Measurements from ENCODE around the gene AGBL4.

The AGBL4 gene

DNA sequence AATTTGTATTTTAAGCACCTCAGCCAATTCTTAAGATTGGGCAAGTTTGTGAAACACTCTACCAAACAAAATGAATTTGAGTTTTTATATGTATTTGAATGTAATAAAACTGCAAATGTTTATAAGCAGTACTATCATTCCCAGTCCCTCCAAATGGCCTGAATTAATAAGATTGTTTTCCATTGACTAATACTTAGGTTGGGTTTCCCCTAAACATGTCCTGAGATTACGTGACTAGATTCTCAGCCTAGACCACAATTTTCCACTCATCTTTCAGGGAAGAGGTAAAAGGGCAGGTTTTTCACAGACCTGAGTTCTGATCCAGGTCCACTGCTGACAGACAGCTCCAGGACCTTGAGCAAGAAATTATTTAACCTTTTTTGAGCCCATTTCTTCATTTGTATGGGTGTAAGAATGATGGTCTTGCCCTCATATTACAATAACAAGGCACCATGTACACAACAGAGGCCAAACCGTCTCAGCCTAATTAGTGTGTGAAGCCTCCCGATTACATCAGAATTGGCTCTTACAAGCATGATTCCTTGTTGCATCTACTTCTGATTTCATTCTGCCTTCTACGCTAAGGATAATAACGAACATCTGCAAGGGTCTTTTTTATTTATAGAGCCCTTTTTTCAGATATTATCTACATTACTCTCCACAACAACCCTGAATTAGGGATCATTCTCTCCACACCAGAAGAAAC, 1298.3 kb downstream of the AGBL4 start:
- DNase-seq (ENCODE audit: low read depth in 2 of 2): no peak

DNA sequence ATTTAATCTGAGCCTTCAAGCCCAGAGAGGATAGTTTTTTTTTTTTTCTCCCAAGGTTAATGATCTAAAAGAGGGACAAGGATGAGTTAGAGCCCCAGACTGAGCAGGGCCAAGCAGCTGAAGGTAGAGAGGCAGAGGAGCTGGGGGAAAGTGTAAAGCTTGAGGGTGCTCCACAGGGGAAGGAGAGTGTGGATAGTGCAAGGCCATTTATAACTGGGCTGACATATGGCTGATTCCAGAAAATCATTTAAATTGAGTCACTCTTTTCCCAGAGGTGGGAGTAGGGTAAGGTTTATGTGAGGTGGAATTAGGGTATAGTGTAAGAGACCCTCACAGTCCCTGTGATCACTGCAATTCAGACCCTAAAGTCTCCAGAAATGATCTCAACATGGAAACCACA, 1302.8 kb downstream of the AGBL4 start:
- DNase-seq (ENCODE audit: low read depth in 2 of 2): no peak

DNA sequence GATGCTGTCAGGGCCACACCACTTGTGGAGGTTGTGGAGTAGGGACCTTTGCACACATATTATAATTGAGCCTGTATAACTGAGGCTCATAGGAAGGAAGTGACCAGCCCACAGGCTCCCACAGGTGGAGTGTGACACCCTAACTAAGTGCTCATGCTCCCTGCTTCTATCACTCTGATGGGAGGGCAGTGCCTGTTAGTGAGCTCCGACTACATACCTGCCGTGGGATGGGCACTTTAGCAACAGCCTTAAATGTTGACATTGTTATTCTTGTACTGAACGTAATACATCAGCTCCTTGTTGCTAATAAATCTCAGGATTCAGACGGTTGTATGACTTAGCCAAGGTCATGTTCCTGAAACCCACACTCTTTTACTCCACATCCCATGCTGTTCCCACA, 1305.0 kb downstream of the AGBL4 start:
- no peak for DNase-seq (ENCODE audit: low read depth in 2 of 2)

DNA sequence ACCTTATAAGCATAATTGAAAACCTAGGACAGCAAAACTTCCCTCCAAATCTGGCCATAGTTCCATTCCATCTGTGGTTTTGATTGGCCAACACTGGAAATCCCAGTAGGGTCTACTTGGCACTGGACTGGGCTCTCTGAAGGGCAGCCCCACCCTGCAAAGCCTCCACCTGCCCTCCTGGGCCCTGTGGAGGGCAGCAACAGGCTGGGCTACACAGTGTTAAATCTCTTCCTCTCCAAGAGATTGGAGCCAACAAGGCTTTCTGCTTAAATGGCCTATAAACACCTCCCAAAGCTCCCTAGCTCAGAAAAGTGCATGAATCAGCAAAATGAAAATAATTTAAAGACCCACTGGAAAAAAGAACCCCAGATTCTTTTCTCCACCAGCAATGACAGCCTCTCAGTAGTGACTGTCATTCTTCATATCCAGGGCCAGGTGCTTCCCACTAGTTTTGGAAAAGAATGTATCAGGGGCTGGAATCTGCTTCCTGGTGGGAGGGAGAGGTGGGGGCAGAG, 1305.6 kb downstream of the AGBL4 start:
- no peak for DNase-seq (ENCODE audit: low read depth in 2 of 2)

DNA sequence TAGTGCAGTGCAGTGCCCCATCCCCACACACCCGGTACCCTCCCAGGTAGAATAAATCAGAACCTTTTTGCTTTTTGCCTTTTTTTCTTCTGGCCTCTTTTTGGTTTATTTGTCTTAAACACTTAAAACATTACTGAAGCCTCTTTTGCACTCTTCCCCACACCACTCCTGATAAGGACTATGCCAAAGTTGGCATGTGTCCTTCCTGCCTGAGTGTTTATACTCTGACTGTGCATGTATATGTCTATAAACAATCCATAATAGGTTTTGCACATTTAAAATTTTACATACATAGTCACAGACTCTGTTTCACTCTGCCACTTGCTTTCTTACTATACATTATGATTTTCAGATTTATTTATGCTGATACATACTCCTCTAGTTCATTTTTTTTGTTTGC, 1306.7 kb downstream of the AGBL4 start:
- no peak for DNase-seq (ENCODE audit: low read depth in 2 of 2)

DNA sequence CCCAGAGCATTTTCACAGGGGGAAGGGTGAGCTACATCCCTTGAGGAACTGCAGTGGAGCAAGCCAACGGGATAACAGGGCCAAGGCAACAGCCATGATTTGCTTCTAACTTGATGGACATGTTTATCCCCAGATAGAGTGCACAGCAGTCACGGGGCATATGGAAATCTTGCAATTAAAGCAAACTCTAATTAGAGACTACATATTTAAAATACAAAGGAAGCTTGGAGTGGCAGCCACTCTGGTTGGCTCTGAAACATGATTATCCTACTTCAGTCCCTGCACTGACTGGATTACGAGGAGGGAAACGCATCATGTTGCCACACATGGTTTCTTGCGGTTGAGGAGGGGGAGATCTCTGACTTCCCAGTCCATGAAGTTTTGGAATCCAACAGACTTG, 1307.8 kb downstream of the AGBL4 start:
- no peak for DNase-seq (ENCODE audit: low read depth in 2 of 2)

DNA sequence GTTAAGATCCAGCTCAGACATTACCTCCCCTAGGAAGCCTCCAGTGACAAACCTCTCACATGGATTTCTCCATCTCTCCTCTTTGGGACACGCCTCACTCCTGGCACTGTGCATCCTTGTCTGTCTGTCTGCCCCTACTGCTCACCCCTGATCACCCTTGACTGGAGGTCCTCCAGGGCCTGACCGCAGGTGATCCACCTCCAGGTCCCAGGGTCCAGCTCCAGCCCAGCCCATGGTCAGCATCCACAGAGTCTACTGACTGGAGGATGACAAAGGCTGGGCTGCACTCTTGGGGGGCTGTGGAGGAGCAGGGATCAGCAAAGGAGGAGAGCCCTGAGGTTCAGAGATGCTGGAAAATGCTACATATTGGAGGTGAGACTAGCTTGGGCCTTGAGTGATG, 1312.8 kb downstream of the AGBL4 start:
- no peak for DNase-seq (ENCODE audit: low read depth in 2 of 2)

DNA sequence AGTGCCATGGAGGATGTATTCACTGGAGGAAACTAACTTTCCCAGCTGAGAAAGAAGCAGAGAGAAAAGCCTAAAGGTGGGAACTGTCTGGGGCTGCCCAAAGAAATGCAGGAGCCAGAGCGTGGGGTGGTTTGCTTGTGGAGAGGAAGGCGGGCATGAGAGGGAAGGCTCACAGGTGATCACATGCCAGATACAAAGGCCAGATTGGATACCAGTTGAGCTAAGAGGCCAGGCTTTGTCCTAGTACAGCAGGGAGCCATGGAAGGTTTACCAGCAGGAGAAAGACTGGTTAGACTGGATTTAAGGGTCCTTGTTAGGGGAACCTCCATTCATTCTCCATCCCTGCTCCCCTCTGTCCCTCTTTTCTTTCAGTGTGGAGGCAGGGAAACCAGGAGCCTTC, 1313.4 kb downstream of the AGBL4 start:
- DNase-seq (ENCODE audit: low read depth in 2 of 2): no peak

DNA sequence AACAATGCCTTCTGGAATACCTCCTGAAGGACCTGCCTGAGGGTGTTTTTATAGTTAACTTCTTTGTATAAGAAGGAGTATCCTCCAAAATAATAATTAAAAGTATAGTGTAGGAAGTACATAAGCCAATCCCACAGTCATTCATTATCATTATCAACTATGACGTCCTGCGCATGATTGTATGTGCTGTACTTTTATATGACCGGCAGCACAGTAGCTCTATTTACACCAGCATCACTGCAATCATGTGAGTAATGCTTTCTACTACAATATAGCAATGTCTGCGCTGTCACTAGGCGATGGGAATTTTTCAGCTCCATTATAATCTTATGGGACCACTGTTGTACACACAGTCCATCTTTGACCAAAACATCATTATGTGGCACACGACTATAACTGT, 1319.0 kb downstream of the AGBL4 start:
- DNase-seq (ENCODE audit: low read depth in 2 of 2): no peak

DNA sequence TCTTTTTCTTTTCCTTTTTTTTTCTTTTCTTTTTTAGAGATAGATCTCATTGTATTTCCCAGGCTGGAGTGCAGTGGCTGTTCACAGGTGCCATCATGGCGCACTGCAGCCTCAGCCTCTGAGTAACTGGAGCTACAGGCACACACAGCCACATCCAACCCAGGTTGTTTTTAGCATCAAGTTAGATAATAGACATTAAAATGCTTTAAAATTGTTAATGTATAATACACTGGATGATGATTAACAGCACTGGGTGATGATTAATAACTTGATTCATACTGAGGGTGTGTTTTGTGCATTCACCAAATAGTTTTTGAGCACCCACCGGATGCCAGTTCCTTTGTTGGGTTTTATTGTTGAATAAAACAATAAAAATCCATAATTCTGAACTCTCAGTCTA, 1322.3 kb downstream of the AGBL4 start:
- DNase-seq (ENCODE audit: low read depth in 2 of 2): no peak

DNA sequence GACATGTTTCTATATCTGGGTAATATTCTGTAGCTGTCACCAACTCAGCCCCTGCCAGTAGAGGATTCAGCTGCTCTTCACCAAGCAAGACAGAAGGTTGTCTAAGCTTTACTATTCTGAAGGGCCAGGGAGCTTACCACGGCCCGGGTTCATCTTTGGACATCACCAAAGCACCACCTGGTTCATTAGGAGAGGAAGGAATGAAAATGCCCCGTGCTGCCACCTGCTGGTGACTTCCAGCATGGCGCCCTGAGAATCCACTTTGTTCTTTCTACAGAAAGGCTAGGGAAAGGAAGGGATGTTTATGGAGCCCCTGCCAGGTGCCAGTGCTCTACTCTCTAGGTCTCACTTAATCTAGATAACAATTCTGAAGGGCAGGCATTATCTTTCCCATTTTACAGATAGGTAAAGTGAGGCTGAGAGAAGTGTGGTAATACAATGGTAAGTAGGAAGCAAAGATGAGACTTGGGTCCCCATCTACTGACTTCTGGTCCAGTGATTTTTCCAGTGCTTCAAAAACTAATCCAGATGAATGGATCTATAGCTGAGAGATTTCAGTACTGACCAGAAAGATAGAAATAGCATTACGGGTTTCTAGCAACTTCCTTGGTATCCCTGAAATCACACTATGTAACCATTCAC, 1326.6 kb downstream of the AGBL4 start:
- DNase-seq (ENCODE audit: low read depth in 2 of 2): peak; percentile 18 to 51

DNA sequence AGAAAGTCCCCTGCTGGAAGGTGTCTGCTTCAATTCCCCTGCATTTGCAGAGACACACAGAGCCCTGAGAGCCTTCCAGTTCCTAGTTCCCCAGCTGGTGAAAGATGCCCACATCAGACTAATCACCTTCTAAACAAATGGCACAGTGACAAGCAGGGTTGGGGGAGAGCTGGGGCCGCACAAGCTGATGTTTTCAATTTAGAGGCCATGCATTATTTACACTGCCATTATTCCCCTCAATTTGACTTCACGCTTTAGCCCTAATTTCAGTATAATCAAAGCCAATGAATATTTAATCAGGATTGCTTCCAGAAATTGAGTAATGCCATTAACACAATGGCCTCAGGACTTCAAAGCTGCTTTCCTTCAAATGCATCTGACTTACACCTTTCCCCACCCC, 1328.6 kb downstream of the AGBL4 start:
- no peak for DNase-seq (ENCODE audit: low read depth in 2 of 2)

DNA sequence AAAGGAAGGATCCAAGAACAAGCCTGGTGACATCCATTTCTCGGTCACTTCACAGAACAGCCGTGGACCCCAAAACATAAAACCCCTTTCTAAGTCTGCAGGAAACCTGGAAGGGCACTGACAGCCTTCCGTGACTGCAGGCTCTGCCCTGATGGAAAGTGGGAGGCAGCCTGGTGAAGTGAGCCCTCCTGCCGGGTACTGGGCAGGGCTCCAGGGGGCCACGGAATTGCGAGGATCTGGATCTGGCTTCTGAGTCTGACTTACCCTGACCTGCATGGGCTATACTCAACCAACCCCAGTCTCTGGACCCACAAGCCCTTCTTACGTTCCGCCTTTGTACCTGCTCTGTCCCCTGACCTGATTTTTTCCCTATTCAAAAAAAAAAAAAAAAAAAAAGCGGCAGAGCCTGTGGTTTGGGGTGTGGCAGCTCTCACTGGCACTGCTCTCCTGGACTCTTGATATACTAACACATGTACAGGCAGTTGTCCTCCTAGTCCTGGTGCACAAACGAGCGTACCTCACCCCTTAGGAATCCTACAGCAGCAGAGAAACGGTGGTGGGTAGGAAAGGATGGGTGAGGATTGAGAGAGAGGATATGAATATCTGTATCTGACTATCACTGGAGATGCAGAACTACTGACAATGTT, 1330.0 kb downstream of the AGBL4 start:
- DNase-seq (ENCODE audit: low read depth in 2 of 2): no peak

DNA sequence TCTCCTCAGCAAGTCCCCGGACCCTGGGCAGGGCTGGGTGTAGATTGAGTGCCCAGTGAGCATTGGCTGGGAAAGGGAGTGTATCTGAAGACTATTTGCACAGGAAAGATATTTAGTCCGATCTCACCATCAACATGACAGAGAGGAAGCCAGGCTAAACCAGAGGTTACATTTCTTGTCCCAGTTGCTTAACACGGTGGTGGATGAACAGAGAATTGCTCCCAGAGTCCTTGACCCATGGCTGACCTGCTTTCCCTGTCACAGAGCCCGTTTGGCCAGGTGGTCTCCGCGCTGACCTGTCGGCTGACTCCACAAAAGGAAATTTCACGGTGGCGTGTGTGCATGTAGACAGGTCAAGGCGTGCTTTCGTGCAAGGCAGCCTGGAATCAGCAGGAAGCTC, 1330.6 kb downstream of the AGBL4 start:
- no peak for DNase-seq (ENCODE audit: low read depth in 2 of 2)

DNA sequence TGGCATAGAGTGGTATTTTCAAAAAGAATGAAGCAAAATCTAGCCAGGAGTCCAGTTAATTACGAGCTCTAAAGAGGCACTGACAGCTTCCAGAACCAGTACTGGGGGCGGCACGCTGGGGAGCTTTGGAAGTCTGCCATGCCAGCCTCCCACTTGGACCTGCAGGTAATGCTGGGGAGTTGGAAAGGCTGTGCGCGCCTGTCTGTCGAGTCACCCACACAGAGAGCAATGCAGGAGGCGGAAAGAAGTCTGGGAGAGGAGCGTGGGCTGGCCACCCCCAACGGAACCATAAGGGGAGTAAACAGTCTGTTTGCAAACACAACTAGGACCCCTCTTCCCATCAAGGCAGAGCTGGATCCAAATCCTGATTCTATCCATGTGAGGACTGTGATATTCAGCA, 1331.5 kb downstream of the AGBL4 start:
- DNase-seq (ENCODE audit: low read depth in 2 of 2): no peak

DNA sequence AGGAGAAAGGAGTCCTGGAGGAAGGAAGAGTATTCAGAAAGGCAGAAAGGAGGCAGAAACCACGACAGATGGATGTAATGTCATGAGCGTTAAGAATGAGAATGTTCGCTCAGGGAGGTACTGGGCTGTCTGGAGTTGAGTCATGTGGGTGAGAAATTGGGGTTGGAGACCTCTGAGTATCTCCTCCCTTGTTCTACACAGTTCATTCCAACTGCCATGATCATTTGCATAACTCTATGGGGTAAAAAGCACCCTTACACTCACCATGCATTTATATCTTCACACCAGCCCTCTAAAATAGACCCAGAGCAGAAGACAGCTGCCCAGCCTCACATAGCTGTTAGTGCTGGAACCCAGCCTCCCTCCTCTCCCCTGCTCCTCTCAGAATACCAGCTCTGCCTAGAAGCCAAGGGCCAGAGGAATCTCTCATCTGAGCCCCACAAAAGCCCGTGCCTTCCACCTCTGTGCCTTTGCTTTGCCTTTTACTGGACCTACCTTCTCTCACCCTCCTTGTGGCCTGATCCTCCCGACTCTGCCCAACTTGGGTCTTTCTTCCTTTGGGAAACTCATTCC, 1332.2 kb downstream of the AGBL4 start:
- no peak for DNase-seq (ENCODE audit: low read depth in 2 of 2)

DNA sequence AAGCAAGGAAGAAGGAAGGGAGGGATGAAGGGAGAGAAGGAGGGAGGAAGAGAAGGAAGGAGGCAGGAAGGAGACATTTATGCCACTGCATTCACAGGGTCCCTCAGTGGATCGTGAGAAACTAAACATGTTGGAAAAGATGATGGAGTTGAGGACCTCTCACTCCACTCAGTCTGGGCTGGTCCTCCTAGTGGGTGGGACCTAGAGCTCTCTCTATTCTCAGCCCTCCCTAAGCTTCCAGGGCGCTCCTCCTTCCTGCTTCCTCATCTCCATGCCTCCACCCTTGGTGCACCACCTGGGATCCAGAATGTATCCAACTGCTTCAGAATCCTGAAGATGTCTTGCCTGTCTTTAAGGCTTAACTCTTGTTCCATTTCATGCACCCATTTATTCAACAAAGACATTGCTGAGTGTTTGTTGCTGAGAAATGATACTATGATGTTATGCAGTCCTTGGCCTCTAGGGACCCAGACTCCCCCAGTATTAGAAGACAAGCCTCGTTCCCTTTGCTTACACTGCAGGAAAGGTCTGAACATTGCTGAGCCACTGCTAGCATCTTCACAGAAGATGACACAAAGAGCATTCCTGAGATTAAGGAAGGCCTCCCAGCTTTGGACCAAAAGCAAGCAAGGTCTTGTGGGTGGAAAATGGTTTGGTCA, 1335.5 kb downstream of the AGBL4 start:
- DNase-seq (ENCODE audit: low read depth in 2 of 2): no peak

DNA sequence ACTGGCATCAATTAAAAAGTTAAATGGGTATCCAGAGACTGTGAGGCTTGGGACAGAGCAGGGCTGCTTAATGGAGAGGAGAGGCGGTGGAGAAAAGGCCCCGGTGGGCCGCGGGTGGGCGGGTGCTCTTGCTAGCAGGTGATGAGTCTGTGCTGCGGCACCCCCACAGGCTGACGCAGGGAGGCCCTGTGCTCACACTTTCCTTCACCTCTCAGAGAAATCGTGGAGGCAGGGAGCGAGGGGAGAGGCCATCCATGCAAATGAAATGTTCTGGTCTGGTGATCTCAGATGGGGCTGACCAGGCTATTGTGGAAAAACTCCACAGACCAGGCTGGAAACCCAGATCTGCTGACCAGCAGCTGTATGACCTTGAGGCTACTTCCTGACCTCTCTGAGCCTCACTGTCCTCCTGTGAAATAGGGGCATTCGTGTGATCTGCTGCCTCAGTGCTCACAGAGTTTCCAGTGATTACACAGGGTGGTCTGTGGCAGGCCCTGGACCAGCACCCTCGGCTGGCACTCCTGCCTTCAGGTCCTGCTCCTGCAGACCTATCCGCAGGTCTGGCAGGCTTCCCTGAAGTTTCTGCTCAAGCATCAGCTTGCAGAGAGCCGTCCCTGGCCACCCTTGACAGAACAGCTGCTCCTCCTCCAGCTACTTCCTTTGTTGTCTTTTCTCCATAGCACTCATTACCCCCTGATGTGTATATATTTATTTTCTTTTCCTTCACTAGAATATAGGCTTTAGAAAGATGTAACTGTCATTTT, 1336.3 kb downstream of the AGBL4 start:
- no peak for DNase-seq (ENCODE audit: low read depth in 2 of 2)

DNA sequence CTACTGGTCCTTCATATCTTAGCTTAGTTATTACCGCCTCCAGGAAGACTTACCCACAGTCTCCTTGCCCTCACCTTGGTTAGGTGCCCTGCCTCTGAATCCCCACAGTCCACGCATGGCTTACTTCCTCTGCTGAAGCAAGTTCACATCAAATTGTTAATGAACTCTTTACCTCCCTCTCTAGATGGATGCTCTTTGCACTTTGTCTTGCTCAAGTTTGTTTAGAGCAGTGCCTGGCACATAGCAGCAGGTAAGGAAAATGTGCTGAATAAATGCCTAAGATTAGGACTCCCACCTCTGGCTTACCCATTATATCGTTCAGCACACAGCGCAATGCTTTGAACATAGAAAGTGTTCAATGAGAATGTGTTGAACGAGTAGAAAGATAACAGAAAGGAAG, 1337.6 kb downstream of the AGBL4 start:
- no peak for DNase-seq (ENCODE audit: low read depth in 2 of 2)

DNA sequence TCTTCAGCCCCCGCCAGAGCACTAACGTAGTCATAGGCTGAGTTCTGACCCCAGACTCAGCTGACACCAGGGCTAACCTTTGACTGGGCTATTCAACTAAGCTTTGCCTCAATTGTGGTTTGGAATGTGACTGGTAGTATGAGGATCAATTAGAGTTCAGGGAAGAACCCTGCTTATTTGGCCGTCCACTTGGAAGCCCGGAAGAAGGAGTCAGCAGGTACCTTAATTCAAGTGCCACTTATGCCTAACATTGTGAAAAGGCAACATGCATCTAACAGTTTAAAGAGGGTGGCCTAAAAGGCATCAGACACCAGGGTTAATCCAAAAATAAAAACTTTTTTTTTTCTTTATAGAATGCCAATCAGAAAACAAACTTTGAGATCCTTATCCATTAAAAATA, 1339.4 kb downstream of the AGBL4 start:
- no peak for DNase-seq (ENCODE audit: low read depth in 2 of 2)

DNA sequence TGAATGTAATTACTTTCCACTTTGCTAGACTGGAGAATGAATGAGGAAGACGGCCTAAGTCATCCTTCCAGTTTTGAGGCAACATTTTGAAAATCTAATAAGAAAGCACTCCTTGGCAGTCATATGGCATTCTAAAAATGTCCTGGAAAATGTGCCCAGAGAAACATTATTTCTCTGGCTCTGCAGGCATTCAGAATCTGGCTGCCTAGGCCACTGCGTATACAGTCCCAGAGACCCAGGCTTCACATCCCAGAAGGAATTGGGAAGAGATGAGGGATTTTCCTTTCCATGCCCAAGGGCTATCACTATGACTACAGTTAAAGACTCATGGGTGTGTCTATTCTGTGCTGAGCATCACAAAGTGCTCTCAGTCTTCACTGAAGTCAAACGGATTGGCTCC, 1339.9 kb downstream of the AGBL4 start:
- no peak for DNase-seq (ENCODE audit: low read depth in 2 of 2)
